ENCODE results near the gene TBC1D22A.

The TBC1D22A gene

GRCh38 chr22:47013861-47014635 lies 251.6 kb downstream of the TBC1D22A start:
- Histone ChIP-seq H3K4me2 (ENCODE audit: low read depth, low read length) (no peak overlapping the region), H4K20me1 (ENCODE audit: insufficient read depth, low read length) (no peaks in the 10 kb centered on the region), H3K27me3 (replicated peaks; ENCODE audit: insufficient read depth, low read length) (no peaks in the 10 kb centered on the region), H3F3A (ENCODE audit: insufficient read depth, low read length) (no peaks in the 10 kb centered on the region), H2AFZ (ENCODE audit: low read length) (no peak overlapping the region), H3K4me3 (ENCODE audit: low read length) (no peak overlapping the region), H3K4me1 (ENCODE audit: low read length) (no peaks in the 10 kb centered on the region), H3K27ac (ENCODE audit: low read length) (no peak overlapping the region), H3K79me2 (ENCODE audit: low read length) (no peaks in the 10 kb centered on the region), H3K9me2 (replicated peaks; ENCODE audit: insufficient read depth, low read length) (no peaks in the 10 kb centered on the region), H3K9ac (ENCODE audit: low read length) (no peak overlapping the region), H3K36me3 (replicated peaks; ENCODE audit: insufficient read depth, low read length) (peaks cover 5% of the 10 kb centered on the region; the same call in 1 of the 2 replicates), H3K9me3 (replicated peaks; ENCODE audit: insufficient read depth, low read length) (no peaks in the 10 kb centered on the region)
- TF ChIP-seq EZH2phosphoT487 (IDR thresholded peaks at IDR 0.05; ENCODE audit: low read length), result no peak
- TF ChIP-seq, protein P1, sequence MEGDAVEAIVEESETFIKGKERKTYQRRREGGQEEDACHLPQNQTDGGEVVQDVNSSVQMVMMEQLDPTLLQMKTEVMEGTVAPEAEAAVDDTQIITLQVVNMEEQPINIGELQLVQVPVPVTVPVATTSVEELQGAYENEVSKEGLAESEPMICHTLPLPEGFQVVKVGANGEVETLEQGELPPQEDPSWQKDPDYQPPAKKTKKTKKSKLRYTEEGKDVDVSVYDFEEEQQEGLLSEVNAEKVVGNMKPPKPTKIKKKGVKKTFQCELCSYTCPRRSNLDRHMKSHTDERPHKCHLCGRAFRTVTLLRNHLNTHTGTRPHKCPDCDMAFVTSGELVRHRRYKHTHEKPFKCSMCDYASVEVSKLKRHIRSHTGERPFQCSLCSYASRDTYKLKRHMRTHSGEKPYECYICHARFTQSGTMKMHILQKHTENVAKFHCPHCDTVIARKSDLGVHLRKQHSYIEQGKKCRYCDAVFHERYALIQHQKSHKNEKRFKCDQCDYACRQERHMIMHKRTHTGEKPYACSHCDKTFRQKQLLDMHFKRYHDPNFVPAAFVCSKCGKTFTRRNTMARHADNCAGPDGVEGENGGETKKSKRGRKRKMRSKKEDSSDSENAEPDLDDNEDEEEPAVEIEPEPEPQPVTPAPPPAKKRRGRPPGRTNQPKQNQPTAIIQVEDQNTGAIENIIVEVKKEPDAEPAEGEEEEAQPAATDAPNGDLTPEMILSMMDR (IDR thresholded peaks at IDR 0.05; ENCODE audit: low read length), result no peak
- no peak for TF ChIP-seq EZH2 (optimal IDR thresholded peaks at IDR 0.05; ENCODE audit: low read depth, low read length)
- no peak for DNase-seq

DNA sequence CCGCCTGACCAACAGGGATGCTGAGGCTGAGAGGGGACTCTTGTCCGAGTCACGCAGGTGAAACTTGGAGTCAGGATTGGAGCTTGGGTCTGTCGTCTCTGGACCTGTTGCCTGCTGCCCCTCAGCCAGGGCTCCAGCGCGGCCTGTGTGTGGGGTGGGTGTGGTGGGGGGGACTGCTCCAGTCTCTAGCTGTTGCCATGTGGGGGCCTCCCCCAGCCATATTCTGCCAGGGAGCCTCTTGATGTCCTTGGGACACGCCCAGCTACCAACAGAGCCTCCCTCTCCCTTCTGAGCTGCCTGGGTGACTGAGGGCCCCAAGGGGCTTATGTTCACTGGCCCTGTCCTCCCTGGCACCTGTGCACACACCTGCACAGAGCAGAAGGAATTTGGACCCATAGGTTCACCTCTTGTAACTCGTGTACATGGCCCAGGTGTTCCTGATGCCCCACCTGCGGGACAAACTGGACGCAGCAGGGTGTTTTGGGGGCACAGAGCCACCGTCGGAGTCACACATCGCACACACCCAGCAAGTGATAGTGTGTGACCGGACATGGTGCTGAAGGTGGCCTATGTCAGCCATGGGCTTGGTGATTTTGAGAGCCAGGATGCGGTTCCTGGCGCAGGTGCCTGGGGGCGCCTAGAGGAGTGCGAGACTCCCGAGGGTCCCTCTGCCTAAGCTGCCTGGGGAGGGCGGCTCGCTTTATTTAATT lies 252.3 kb downstream of the TBC1D22A start:
- H3K4me2 ChIP-seq (ENCODE audit: low read depth, low read length), result no peak overlapping the region
- H4K20me1 ChIP-seq (ENCODE audit: insufficient read depth, low read length), result no peaks in the 10 kb centered on the region
- H3K27me3 ChIP-seq (replicated peaks; ENCODE audit: insufficient read depth, low read length), result no peaks in the 10 kb centered on the region
- no peaks in the 10 kb centered on the region for H3K79me2 ChIP-seq (ENCODE audit: low read length)
- DNase-seq, result no peak
- no peak overlapping the region for H2AFZ ChIP-seq (ENCODE audit: low read length)
- no peaks in the 10 kb centered on the region for H3K36me3 ChIP-seq (replicated peaks; ENCODE audit: insufficient read depth, low read length)
- no peaks in the 10 kb centered on the region for H3F3A ChIP-seq (ENCODE audit: insufficient read depth, low read length)
- no peak for TF ChIP-seq EZH2phosphoT487 (IDR thresholded peaks at IDR 0.05; ENCODE audit: low read length)
- TF ChIP-seq, protein P1 (IDR thresholded peaks at IDR 0.05; ENCODE audit: low read length), result no peak
- no peak for TF ChIP-seq EZH2 (optimal IDR thresholded peaks at IDR 0.05; ENCODE audit: low read depth, low read length)
- no peak overlapping the region for H3K27ac ChIP-seq (ENCODE audit: low read length)
- no peaks in the 10 kb centered on the region for H3K4me1 ChIP-seq (ENCODE audit: low read length)
- no peaks in the 10 kb centered on the region for H3K9me2 ChIP-seq (replicated peaks; ENCODE audit: insufficient read depth, low read length)
- H3K4me3 ChIP-seq (ENCODE audit: low read length), result no peak overlapping the region
- H3K9me3 ChIP-seq (replicated peaks; ENCODE audit: insufficient read depth, low read length), result no peaks in the 10 kb centered on the region
- H3K9ac ChIP-seq (ENCODE audit: low read length), result no peak overlapping the region

DNA sequence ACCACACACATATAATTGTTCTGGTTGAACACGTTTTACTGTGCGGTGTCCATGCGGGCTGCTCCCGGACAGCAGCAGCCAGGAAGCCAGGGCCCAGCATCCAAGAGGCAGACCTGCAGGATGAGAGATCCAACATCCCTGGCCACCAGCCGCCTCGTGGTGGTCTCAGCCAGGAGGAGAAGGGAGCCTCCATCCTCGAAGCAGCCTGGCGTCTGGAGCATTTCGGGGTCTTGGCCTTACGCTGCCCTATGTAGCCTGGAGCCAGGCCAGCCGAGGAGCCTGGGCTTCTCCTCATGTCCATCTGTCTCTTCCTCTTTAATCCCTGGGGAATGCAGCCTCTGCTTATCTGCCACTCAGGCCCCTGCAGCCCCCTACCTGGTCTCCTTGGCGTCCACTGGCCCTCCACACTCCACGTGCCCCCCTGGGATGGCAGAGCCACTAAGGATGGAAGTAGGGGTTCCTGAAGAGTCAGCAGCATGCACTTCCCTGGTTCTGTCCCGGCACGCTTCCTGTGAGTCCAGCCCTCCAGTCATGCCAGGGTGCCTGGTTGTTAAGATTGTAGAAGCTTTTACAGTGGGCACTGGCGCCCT lies 253.2 kb downstream of the TBC1D22A start:
- Histone ChIP-seq H3K79me2 (ENCODE audit: low read length) (no peaks in the 10 kb centered on the region), H2AFZ (ENCODE audit: low read length) (no peak overlapping the region), H3K9me3 (replicated peaks; ENCODE audit: insufficient read depth, low read length) (no peaks in the 10 kb centered on the region), H3K9me2 (replicated peaks; ENCODE audit: insufficient read depth, low read length) (no peaks in the 10 kb centered on the region), H3K4me2 (ENCODE audit: low read depth, low read length) (no peak overlapping the region), H3K9ac (ENCODE audit: low read length) (no peak overlapping the region), H3F3A (ENCODE audit: insufficient read depth, low read length) (no peaks in the 10 kb centered on the region), H3K36me3 (replicated peaks; ENCODE audit: insufficient read depth, low read length) (no peaks in the 10 kb centered on the region), H3K27me3 (replicated peaks; ENCODE audit: insufficient read depth, low read length) (no peaks in the 10 kb centered on the region), H3K4me1 (ENCODE audit: low read length) (no peaks in the 10 kb centered on the region), H4K20me1 (ENCODE audit: insufficient read depth, low read length) (no peaks in the 10 kb centered on the region), H3K4me3 (ENCODE audit: low read length) (no peak overlapping the region), H3K27ac (ENCODE audit: low read length) (no peak overlapping the region)
- TF ChIP-seq EZH2phosphoT487 (IDR thresholded peaks at IDR 0.05; ENCODE audit: low read length), result no peak
- no peak for TF ChIP-seq EZH2 (optimal IDR thresholded peaks at IDR 0.05; ENCODE audit: low read depth, low read length)
- TF ChIP-seq, protein P1 (IDR thresholded peaks at IDR 0.05; ENCODE audit: low read length), result no peak
- no peak for DNase-seq
